WTC11 (cell line): Measurements from ENCODE around the gene ATP5ME. TPM values are rescaled to one million over a fixed set of nuclear protein-coding genes. Genes with fewer than 3 reads are reported as not detected.

ENCODE experiments used
- ATAC-seq: fragments of 200-7000 bp; cut with Tn5 transposase; 2 replicates; pipeline ENCODE4 v1.10.0; 2021; ENCODE audit warnings: mild to moderate bottlenecking, moderate library complexity
- CTCF ChIA-PET: fragments of 300-600 bp; sonication (Branson Sonifier 250); formaldehyde crosslinking; loops from one replicate; lab custom pipeline; 2021; ENCODE audit warnings: antibody characterized with exemption; lab: Charles Lee
- POLR2A ChIA-PET: fragments of 350-600 bp; sonication (Branson Sonifier 250); formaldehyde crosslinking; loops from one replicate; lab custom pipeline; 2021; ENCODE audit warnings: antibody characterized with exemption; lab: Charles Lee
- DNase-seq: peaks from one replicate; pipeline ENCODE4 v3.0.0; 2021; ENCODE audit warnings: low spot score
- H3K27ac Mint-ChIP-seq: 2 replicates; pipeline ENCODE4 v1.8.0; 2021; ENCODE audit warnings: mixed read lengths
- H3K27me3 Mint-ChIP-seq: 2 replicates; pipeline ENCODE4 v1.8.0; 2021; ENCODE audit warnings: low read depth, mild to moderate bottlenecking, moderate library complexity, mixed read lengths
- H3K36me3 Mint-ChIP-seq: 2 replicates; pipeline ENCODE4 v1.8.0; 2021; ENCODE audit warnings: mixed read lengths
- H3K4me1 Mint-ChIP-seq: 2 replicates; pipeline ENCODE4 v1.8.0; 2022; ENCODE audit warnings: mixed read lengths
- H3K4me3 Mint-ChIP-seq: 2 replicates; pipeline ENCODE4 v1.8.0; 2021; ENCODE audit warnings: mild to moderate bottlenecking, moderate library complexity, mixed read lengths
- H3K9me3 Mint-ChIP-seq: 2 replicates; pipeline ENCODE4 v1.8.0; 2021; ENCODE audit warnings: mixed read lengths
- ATF1 ChIP-seq: sonication (generic); formaldehyde crosslinking; IDR thresholded peaks from 2 replicates; pipeline ENCODE4 v1.8.1; 2023; ENCODE audit warnings: mild to moderate bottlenecking, moderate library complexity, missing genetic modification reagents
- E2F4 ChIP-seq: sonication (generic); formaldehyde crosslinking; IDR thresholded peaks from 2 replicates; pipeline ENCODE4 v1.8.1; 2022; ENCODE audit warnings: low read depth, mild to moderate bottlenecking, moderate library complexity, missing genetic modification reagents, borderline replicate concordance
- ELF4 ChIP-seq: sonication (generic); formaldehyde crosslinking; IDR thresholded peaks from 2 replicates; pipeline ENCODE4 v1.8.1; 2022; ENCODE audit warnings: low read depth, mild to moderate bottlenecking, moderate library complexity, missing genetic modification reagents
- ESRRA ChIP-seq: sonication (generic); formaldehyde crosslinking; IDR thresholded peaks from 2 replicates; pipeline ENCODE4 v1.8.1; 2022; ENCODE audit warnings: mild to moderate bottlenecking, missing genetic modification reagents, borderline replicate concordance
- ETV6 ChIP-seq: sonication (generic); formaldehyde crosslinking; IDR thresholded peaks from 2 replicates; pipeline ENCODE4 v1.8.1; 2022; ENCODE audit warnings: mild to moderate bottlenecking, missing genetic modification reagents
- HMGXB4 ChIP-seq: sonication (generic); formaldehyde crosslinking; IDR thresholded peaks from 2 replicates; pipeline ENCODE4 v1.8.1; 2023; ENCODE audit warnings: mild to moderate bottlenecking, moderate library complexity, missing genetic modification reagents
- JUN ChIP-seq: sonication (generic); formaldehyde crosslinking; IDR thresholded peaks from 2 replicates; pipeline ENCODE4 v1.8.0; 2023; ENCODE audit warnings: mild to moderate bottlenecking, missing genetic modification reagents
- MXD4 ChIP-seq: fragments of 250-450 bp; sonication (Bioruptor Pico); IDR thresholded peaks from 2 replicates; pipeline ENCODE4 v1.8.0; 2021; ENCODE audit warnings: mild to moderate bottlenecking, moderate library complexity, borderline replicate concordance
- NFATC4 ChIP-seq: fragments of 250-450 bp; sonication (Bioruptor Pico); IDR thresholded peaks from 2 replicates; pipeline ENCODE4 v1.9.0; 2021; ENCODE audit warnings: mild to moderate bottlenecking
- NFYB ChIP-seq: sonication (generic); formaldehyde crosslinking; conservative IDR thresholded peaks from 2 replicates; pipeline ENCODE4 v1.8.0; 2022; ENCODE audit warnings: low read depth, missing genetic modification reagents
- NR3C1 ChIP-seq: sonication (generic); formaldehyde crosslinking; conservative IDR thresholded peaks from 2 replicates; pipeline ENCODE4 v1.8.1; 2023; ENCODE audit warnings: low read depth, mild to moderate bottlenecking, missing genetic modification reagents
- ZNF219 ChIP-seq: sonication (generic); formaldehyde crosslinking; IDR thresholded peaks from 2 replicates; pipeline ENCODE4 v1.8.0; 2023; ENCODE audit warnings: missing genetic modification reagents, mild to moderate bottlenecking, borderline replicate concordance
- ZNF281 ChIP-seq: sonication (generic); formaldehyde crosslinking; IDR thresholded peaks from 2 replicates; pipeline ENCODE4 v1.8.0; 2023; ENCODE audit warnings: mild to moderate bottlenecking, missing genetic modification reagents
- ZNF423 ChIP-seq: fragments of 250-450 bp; sonication (Bioruptor Pico); IDR thresholded peaks from 2 replicates; pipeline ENCODE4 v2.1.2; 2022; ENCODE audit warnings: mild to moderate bottlenecking, moderate library complexity
- ZNF532 ChIP-seq: fragments of 250-450 bp; sonication (Bioruptor Pico); IDR thresholded peaks from 2 replicates; pipeline ENCODE4 v1.9.0; 2021; ENCODE audit warnings: mild to moderate bottlenecking, borderline replicate concordance
- ZNF671 ChIP-seq: fragments of 250-450 bp; sonication (Bioruptor Pico); IDR thresholded peaks from 2 replicates; pipeline ENCODE4 v1.8.0; 2021; ENCODE audit warnings: mild to moderate bottlenecking
- total RNA-seq: library from RNA; stranded (reverse); gene quantifications from 3 replicates; pipeline ENCODE4 v1.2.3, GENCODE V29; 2021

The ATP5ME gene
- total RNA-seq, 1 experiment from 2014 or later: 468 TPM

GRCh38 chr4:650461-650860, 23.6 kb downstream of the ATP5ME start (continued):
- TF ChIP-seq HMGXB4: no peak
- TF ChIP-seq ESRRA (CRISPR knock-in tag): no peak
- TF ChIP-seq JUN: no peak
- TF ChIP-seq ATF1 (CRISPR knock-in tag): no peak
- TF ChIP-seq ZNF423: no peak
- TF ChIP-seq NFYB (CRISPR knock-in tag): no peak
- TF ChIP-seq ELF4: no peak
- TF ChIP-seq ETV6 (CRISPR knock-in tag): no peak
- TF ChIP-seq ZNF219 (CRISPR knock-in tag): no peak
- TF ChIP-seq ZNF532: no peak

GRCh38 chr4:649751-650310, 24.2 kb downstream of the ATP5ME start:
- no peak overlapping the region for H3K27ac Mint-ChIP-seq
- CTCF ChIA-PET: no interaction called here
- POLR2A ChIA-PET: no interaction called here

More at GRCh38 chr4:649751-650310, 24.2 kb downstream of the ATP5ME start:
- Mint-ChIP-seq H3K4me1 (0 out of 2 replicates have a peak, but pooled peaks cover 4% of the 10 kb centered on the region), H3K4me3 (no peak overlapping the region), H3K27me3 (peaks cover 3% of the 10 kb centered on the region; the same call in 1 of the 2 replicates), H3K9me3 (no peaks in the 10 kb centered on the region), H3K36me3 (no peaks in the 10 kb centered on the region)
- ATAC-seq: no peak
- DNase-seq: no peak
- no peak for TF ChIP-seq NFYB (CRISPR knock-in tag)
- TF ChIP-seq ZNF671 (CRISPR knock-in tag): no peak
- no peak for TF ChIP-seq ZNF281 (CRISPR knock-in tag)
- TF ChIP-seq NR3C1: no peak
- no peak for TF ChIP-seq E2F4 (CRISPR knock-in tag)
- TF ChIP-seq MXD4 (CRISPR knock-in tag): no peak
- no peak for TF ChIP-seq NFATC4 (CRISPR knock-in tag)
- no peak for TF ChIP-seq JUN
